ENCODE results near the gene SLC9A8. TPM values are rescaled to one million over a fixed set of nuclear protein-coding genes. Genes with fewer than 3 reads are reported as not detected.

SLC9A8 gene
- total RNA-seq, 4 donors from 2014 or later: 8.2 to 17.3 (median 12.1) TPM

DNA sequence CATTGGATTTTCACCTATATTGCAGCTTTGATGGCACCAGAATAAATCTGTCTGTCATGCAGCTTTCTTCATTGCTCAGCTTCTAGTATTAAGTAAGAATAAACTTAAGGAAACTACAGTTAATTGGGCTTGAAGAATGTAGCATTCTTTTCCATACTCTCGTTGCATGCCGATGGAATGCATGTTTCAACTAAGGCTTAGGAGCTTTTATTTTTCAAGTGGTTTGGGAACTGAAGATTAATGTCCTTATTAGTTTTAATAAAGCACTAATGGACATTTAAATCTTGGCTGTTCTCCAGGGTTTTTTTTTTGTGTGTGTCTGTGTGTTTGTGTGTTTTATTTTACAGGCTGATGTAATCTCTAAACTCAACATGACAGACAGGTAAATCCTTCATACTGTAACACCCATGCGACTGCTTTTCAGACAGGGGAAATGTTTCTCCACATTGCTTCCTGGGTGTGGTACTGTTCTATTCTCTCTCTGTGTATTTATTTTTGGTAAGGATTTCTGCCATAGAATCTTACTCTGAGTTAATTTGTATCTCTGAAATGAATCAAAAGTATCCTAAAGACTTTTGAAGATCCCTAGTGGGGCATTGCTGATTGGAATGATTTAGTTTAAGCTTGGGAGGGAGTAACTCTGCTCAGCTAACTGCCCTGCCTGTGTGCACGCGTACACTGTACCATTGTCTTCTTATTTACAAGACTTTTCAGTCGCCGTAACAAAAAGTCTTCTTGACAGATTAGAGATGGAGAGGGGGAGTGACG lies 38.0 kb downstream of the SLC9A8 start:
- peaks cover 0 to 56% (median 0%) of the 10 kb centered on the region in 3 donors for H3K36me3 ChIP-seq
- 27 to 40% methylated on average over 8 of the region's 8 CpGs for WGBS, 2 donors

DNA sequence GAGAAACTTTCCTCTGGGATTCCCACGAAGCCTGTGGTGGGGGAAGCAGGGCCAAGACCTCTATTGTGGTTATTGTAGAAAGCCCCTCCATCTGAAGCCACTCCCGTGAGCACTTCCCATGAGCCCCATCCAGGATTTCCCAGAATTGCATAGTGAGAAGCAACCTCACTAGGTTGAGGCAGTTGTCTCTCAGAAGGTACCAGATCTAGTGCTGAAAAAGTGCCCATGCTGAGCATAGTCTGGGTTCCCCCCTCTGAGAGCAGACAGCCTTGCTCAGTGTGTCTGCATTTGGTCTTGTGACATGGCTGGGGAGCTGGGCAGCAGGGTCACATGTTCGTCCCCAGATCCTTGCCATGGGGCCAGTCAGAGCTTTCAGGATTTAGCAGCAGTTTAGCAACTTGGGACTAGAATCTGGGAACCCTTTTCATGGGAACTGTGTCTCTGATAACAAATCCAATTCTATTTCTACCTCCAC lies 38.6 kb downstream of the SLC9A8 start:
- H3K4me1 ChIP-seq: peaks cover 0 to 20% (median 6%) of the 10 kb centered on the region in 4 donors
- H3K36me3 ChIP-seq: peaks cover 0 to 59% (median 0%) of the 10 kb centered on the region in 3 donors
- TF ChIP-seq EP300 (IDR thresholded peaks at IDR 0.05): peak in 1 of 2 donors; percentile 34
- TF ChIP-seq POLR2A (IDR thresholded peaks at IDR 0.05): no peak
- no peaks in the 10 kb centered on the region for H3K9me3 ChIP-seq
- H3K27ac ChIP-seq: peak overlapping the region; percentile 56 to 81 (median 66)
- DNase-seq (ENCODE audit: low spot score in 2 of 2): no peak
- H3K27me3 ChIP-seq: no peaks in the 10 kb centered on the region
- no peak overlapping the region for H3K4me3 ChIP-seq
- WGBS, 2 donors: 33 to 57% methylated on average over 3 of the region's 3 CpGs

More for the DNA sequence above, 38.0 kb downstream of the SLC9A8 start:
- no peak overlapping the region for H3K4me3 ChIP-seq
- H3K9me3 ChIP-seq: no peaks in the 10 kb centered on the region
- no peaks in the 10 kb centered on the region for H3K27me3 ChIP-seq
- TF ChIP-seq, protein P1, sequence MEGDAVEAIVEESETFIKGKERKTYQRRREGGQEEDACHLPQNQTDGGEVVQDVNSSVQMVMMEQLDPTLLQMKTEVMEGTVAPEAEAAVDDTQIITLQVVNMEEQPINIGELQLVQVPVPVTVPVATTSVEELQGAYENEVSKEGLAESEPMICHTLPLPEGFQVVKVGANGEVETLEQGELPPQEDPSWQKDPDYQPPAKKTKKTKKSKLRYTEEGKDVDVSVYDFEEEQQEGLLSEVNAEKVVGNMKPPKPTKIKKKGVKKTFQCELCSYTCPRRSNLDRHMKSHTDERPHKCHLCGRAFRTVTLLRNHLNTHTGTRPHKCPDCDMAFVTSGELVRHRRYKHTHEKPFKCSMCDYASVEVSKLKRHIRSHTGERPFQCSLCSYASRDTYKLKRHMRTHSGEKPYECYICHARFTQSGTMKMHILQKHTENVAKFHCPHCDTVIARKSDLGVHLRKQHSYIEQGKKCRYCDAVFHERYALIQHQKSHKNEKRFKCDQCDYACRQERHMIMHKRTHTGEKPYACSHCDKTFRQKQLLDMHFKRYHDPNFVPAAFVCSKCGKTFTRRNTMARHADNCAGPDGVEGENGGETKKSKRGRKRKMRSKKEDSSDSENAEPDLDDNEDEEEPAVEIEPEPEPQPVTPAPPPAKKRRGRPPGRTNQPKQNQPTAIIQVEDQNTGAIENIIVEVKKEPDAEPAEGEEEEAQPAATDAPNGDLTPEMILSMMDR (IDR thresholded peaks at IDR 0.05): no peak
- TF ChIP-seq POLR2A (IDR thresholded peaks at IDR 0.05) (no peak), EP300 (IDR thresholded peaks at IDR 0.05) (no peak)
- DNase-seq (ENCODE audit: low spot score in 2 of 2): no peak
- H3K27ac ChIP-seq: peak overlapping the region; percentile 56 to 81 (median 66)
- peaks cover 0 to 25% (median 6%) of the 10 kb centered on the region in 4 donors for H3K4me1 ChIP-seq

DNA sequence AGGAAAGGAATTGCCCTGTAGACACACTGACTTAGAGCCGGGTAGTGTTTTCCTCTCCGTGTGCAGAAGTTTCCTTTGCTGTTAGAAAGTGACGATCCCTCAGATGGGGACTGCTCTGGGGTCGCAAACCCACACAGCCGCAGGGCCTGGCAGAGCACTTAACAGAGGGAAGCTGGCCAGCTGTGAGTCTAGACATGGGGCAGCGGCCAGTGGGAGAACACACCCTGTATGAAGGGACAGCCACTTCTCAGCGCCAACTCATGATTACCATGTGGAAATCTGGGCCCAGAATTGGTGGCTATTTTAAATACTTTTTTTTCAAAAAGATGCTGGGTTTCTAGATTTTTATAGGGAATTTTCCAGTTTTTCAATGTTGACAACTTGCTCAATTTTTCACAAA lies 39.4 kb downstream of the SLC9A8 start:
- H3K27ac ChIP-seq: peak overlapping the region; percentile 56 to 81 (median 66)
- DNase-seq (ENCODE audit: low spot score in 2 of 2): no peak

DNA sequence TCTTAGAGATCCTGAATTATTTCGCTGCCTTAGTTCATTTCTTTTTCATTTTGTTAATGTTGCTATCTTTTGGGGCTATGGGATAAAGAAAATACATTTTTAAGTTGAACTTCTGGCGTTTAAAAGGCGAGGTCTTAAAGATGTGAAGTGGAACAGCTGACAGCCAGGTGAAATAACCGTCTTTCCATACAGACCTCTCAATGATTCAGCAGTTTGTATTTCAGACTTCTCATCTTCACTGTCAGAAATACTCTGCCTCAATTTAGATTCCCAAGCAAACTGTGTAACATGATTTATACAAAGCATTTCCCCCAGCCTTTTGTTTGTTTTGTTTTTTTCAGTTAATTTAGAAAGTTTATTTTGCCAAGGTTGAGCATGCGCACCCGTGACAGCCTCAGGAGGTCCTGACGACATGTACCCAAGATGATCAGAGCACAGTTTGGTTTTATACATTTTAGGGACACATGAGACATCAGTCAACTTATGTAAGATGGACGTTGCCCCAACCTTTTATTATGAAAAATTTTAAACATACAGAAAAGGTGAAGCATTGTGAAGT lies 40.0 kb downstream of the SLC9A8 start:
- Histone ChIP-seq H3K4me3 (no peak overlapping the region), H3K4me1 (peaks cover 0 to 20% (median 6%) of the 10 kb centered on the region in 4 donors), H3K27me3 (no peaks in the 10 kb centered on the region), H3K36me3 (peaks cover 0 to 72% (median 0%) of the 10 kb centered on the region in 3 donors), H3K9me3 (no peaks in the 10 kb centered on the region), H3K27ac (peak overlapping the region in 2 of 4 donors; percentile 68 to 81)
- 91 to 95% methylated on average over 8 of the region's 8 CpGs for WGBS, 2 donors
- TF ChIP-seq POLR2A (IDR thresholded peaks at IDR 0.05): no peak
- TF ChIP-seq, protein P1 (IDR thresholded peaks at IDR 0.05): no peak
- TF ChIP-seq EP300 (IDR thresholded peaks at IDR 0.05): no peak
- DNase-seq (ENCODE audit: low spot score in 2 of 2): no peak

More for the DNA sequence above, 39.4 kb downstream of the SLC9A8 start:
- H3K4me1 ChIP-seq: peaks cover 0 to 20% (median 6%) of the 10 kb centered on the region in 4 donors
- H3K36me3 ChIP-seq: peaks cover 0 to 66% (median 0%) of the 10 kb centered on the region in 3 donors
- H3K9me3 ChIP-seq: no peaks in the 10 kb centered on the region
- TF ChIP-seq, protein P1 (IDR thresholded peaks at IDR 0.05): no peak
- TF ChIP-seq POLR2A (IDR thresholded peaks at IDR 0.05) (no peak), EP300 (IDR thresholded peaks at IDR 0.05) (no peak)
- H3K27me3 ChIP-seq: no peaks in the 10 kb centered on the region
- 47 to 48% methylated on average over 7 of the region's 7 CpGs for WGBS, 2 donors
- H3K4me3 ChIP-seq: no peak overlapping the region

DNA sequence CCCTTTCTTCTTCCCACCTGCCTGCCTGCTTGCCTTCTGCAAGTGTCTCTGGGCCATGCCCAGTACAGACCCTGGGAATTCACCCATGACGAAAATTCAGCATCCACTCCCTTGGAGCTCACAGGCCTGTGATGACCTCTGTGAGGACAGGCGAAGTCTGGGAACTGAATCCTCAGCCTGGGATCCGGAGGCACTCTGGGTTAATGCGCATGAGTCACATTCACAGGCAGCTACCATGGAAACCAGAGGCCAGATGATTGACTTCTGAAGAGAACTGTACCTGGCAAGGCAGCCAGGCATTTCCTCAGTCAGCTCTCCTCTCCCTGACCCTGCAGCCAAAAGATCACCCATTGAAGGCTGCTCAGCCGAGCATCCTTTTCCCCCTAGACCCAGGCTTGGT lies 41.0 kb downstream of the SLC9A8 start:
- Histone ChIP-seq H3K4me1 (peaks cover 0 to 20% (median 6%) of the 10 kb centered on the region in 4 donors), H3K4me3 (no peak overlapping the region), H3K27ac (peak overlapping the region in 1 of 4 donors; percentile 34), H3K36me3 (peaks cover 0 to 67% (median 0%) of the 10 kb centered on the region in 3 donors), H3K9me3 (no peaks in the 10 kb centered on the region), H3K27me3 (no peaks in the 10 kb centered on the region)
- TF ChIP-seq EP300 (IDR thresholded peaks at IDR 0.05) (no peak), POLR2A (IDR thresholded peaks at IDR 0.05) (no peak)
- TF ChIP-seq, protein P1 (IDR thresholded peaks at IDR 0.05): no peak
- WGBS, 2 donors: 67 to 75% methylated on average over 3 to 4 of the region's 5 CpGs
- DNase-seq (ENCODE audit: low spot score in 2 of 2): no peak

Data from tibial nerve (tissue), 4 donors.